Pancreas (tissue), 10 donors: Measurements from ENCODE around the gene BACH2. TPM values are rescaled to one million over a fixed set of nuclear protein-coding genes. Genes with fewer than 3 reads are reported as not detected.

Experiments
- ATAC-seq, 4 donors: fragments of 200-7000 bp; cut with Tn5 transposase; one replicate each; pipeline versions ENCODE4 v1.8.0 to v1.9.1; 2020; ENCODE audit warnings: mild to moderate bottlenecking in 4 of 4, moderate library complexity in 4 of 4
- DNase-seq, 6 donors: peaks; one replicate each; pipeline ENCODE4 v3.0.0-alpha.2; 2020
- FAIRE-seq: peaks from 2 replicates; lab custom pipeline; 2012; peaks lifted over from hg19 to GRCh38; lab: Jason Lieb, UNC
- H3K27ac ChIP-seq, 4 donors: fragments of 200-600 bp; sonication (generic); 1 replicate in 3 of 4; 2 replicates in 1 of 4; pipeline versions ENCODE4 v1.5.0 to v1.8.0; 2020
- H3K27me3 ChIP-seq, 4 donors: fragments of 200-600 bp; one replicate each; pipeline ENCODE4 v1.8.0; 2021
- H3K36me3 ChIP-seq, 3 donors: fragments of 200-600 bp; sonication (generic) in 1 of 3; one replicate each; pipeline versions ENCODE4 v1.5.0 to v1.8.0; 2020 to 2021
- H3K4me1 ChIP-seq, 3 donors: fragments of 200-600 bp; one replicate each; pipeline ENCODE4 v1.8.0; 2021
- H3K4me3 ChIP-seq, 4 donors: fragments of 200-600 bp; sonication (generic) in 2 of 4; one replicate each; pipeline versions ENCODE4 v1.5.0 to v1.8.0; 2020 to 2021
- H3K9me3 ChIP-seq, 4 donors: fragments of 200-600 bp; one replicate each; pipeline ENCODE4 v1.8.0; 2021
- CTCF ChIP-seq, 4 donors: fragments of 200-600 bp; sonication (generic) in 3 of 4; IDR thresholded peaks; one replicate each; pipeline versions ENCODE4 v1.5.0 to v1.8.0; 2021; ENCODE audit warnings: antibody characterized with exemption in 4 of 4
- WGBS, 2 donors: extraction: QIAGEN DNeasy Blood & Tissue Kit; methylation state at CpG; one replicate each; pipeline ENCODE4 v1.1.7; 2013; 5-methylcytosine and 5-hydroxymethylcytosine counted together
- intact Hi-C, 3 donors: fragments of 100-400 bp; cut with DNase I; formaldehyde crosslinking; loops; one replicate each; pipeline versions ENCODE4 v1.11.1 to v1.14.2; 2022
- polyA plus RNA-seq, 2 donors: library from polyadenylated mRNA; stranded (reverse); fragments of 200-250 nt; gene quantifications; one replicate each; pipeline ENCODE4 v1.2.3, GENCODE V29; 2013
- total RNA-seq, 6 donors: library from RNA; stranded (reverse); fragmentation: NEBNext Ultra II Directional in 4 of 6; extraction: Animal tissue kit (Norgen Biotek cat#: 25700) in 4 of 6; gene quantifications; one replicate each; pipeline versions ENCODE4 v1.2.1 to v1.2.4, GENCODE V29; 2021 to 2023
- donor health status: healthy with polysubstance abuse.
- donor health status: DM: no; HTN: no; CAD: no; lungs with moderate emphysema.
- donor health status: DM: no; HTN: no; CAD: no.
- donor health status: control.
- donor health status: control.
- donor health status: Bipolar disorder and iron deficiency.
- donor health status: DM: yes; HTN: yes; CAD: no.
- donor health status: DM: no; HTN: no; CAD: no.
- donor health status: DM: no; HTN: no; CAD: no.
- donor health status: DM: yes; HTN: yes; CAD: no.

Gene BACH2
- total and polyA plus RNA-seq, 8 donors = 0.61 to 8.0 (median 4.9) TPM

GRCh38 chr6:90315354-90315950, 18.8 kb upstream of the BACH2 start:
- WGBS, 2 donors = 80 to 85% methylated on average over 4 of the region's 4 CpGs
- Histone ChIP-seq H3K27me3 (no peaks in the 10 kb centered on the region), H3K9me3 (no peaks in the 10 kb centered on the region), H3K27ac (no peak overlapping the region), H3K36me3 (no peaks in the 10 kb centered on the region), H3K4me3 (no peak overlapping the region), H3K4me1 (no peaks in the 10 kb centered on the region)
- intact Hi-C loops = no loop called here
- DNase-seq (no peak), ATAC-seq (no peak), FAIRE-seq (no peak)
- TF ChIP-seq CTCF (IDR thresholded peaks at IDR 0.05) = no peak

GRCh38 chr6:90314514-90314913, 17.9 kb upstream of the BACH2 start:
- H3K27ac ChIP-seq = no peak overlapping the region
- no peaks in the 10 kb centered on the region for H3K4me1 ChIP-seq
- no peak for TF ChIP-seq CTCF (IDR thresholded peaks at IDR 0.05)
- no peaks in the 10 kb centered on the region for H3K27me3 ChIP-seq
- no peaks in the 10 kb centered on the region for H3K36me3 ChIP-seq
- DNase-seq = no peak
- intact Hi-C loops = no loop called here
- no peak for FAIRE-seq
- ATAC-seq = no peak
- H3K9me3 ChIP-seq = no peaks in the 10 kb centered on the region
- no peak overlapping the region for H3K4me3 ChIP-seq
- 67 to 70% methylated on average over 4 of the region's 4 CpGs for WGBS, 2 donors

GRCh38 chr6:90311569-90311968, 14.9 kb upstream of the BACH2 start:
- H3K4me3 ChIP-seq = no peak overlapping the region
- WGBS, 2 donors = 74 to 82% methylated on average over 4 of the region's 4 CpGs
- H3K27me3 ChIP-seq = no peaks in the 10 kb centered on the region
- H3K36me3 ChIP-seq = no peaks in the 10 kb centered on the region
- intact Hi-C loops = no loop called here
- FAIRE-seq = no peak
- no peaks in the 10 kb centered on the region for H3K4me1 ChIP-seq
- H3K9me3 ChIP-seq = no peaks in the 10 kb centered on the region
- no peak for ATAC-seq
- TF ChIP-seq CTCF (IDR thresholded peaks at IDR 0.05) = no peak
- no peak overlapping the region for H3K27ac ChIP-seq
- no peak for DNase-seq

GRCh38 chr6:90305800-90306448, 9.3 kb upstream of the BACH2 start:
- TF ChIP-seq CTCF (IDR thresholded peaks at IDR 0.05) = no peak
- 44 to 50% methylated on average over 1 of the region's 1 CpG for WGBS, 2 donors
- Histone ChIP-seq H3K36me3 (no peaks in the 10 kb centered on the region), H3K9me3 (no peaks in the 10 kb centered on the region), H3K4me1 (no peaks in the 10 kb centered on the region), H3K27ac (no peak overlapping the region), H3K27me3 (no peaks in the 10 kb centered on the region), H3K4me3 (no peak overlapping the region)
- ATAC-seq (no peak), FAIRE-seq (no peak), DNase-seq (no peak)
- intact Hi-C loops = loop anchor here in 1 of 3 donors (10.0 kb wide), 1 partner anchor 341 kb away; no protein-coding TSS in a partner anchor

GRCh38 chr6:90304308-90304707, 7.7 kb upstream of the BACH2 start:
- no peak for TF ChIP-seq CTCF (IDR thresholded peaks at IDR 0.05)
- intact Hi-C loops = loop anchor here in 1 of 3 donors (10.0 kb wide), 1 partner anchor 340 kb away; no protein-coding TSS in a partner anchor
- H3K27me3 ChIP-seq = no peaks in the 10 kb centered on the region
- H3K4me1 ChIP-seq = no peaks in the 10 kb centered on the region
- no peak for ATAC-seq
- no peaks in the 10 kb centered on the region for H3K9me3 ChIP-seq
- FAIRE-seq = no peak
- no peak overlapping the region for H3K4me3 ChIP-seq
- 60 to 69% methylated on average over 5 of the region's 5 CpGs for WGBS, 2 donors
- no peaks in the 10 kb centered on the region for H3K36me3 ChIP-seq
- H3K27ac ChIP-seq = no peak overlapping the region
- no peak for DNase-seq
